Endothelial cell of umbilical vein (primary cell): Measurements from ENCODE around the gene FILIP1. TPM values are rescaled to one million over a fixed set of nuclear protein-coding genes. Genes with fewer than 3 reads are reported as not detected.

Experiments
- BruUV-seq: library from RNA; stranded (reverse); fragments of 400-500 nt; replicated peaks from 2 replicates; lab custom pipeline; 2021; lab: Mats Ljungman, UMichigan
- CTCF ChIA-PET: fragments of 300-600, 350-600 bp; sonication (Branson Sonifier 250); formaldehyde crosslinking; loops from one replicate; lab custom pipeline; 2021; ENCODE audit warnings: antibody characterized with exemption, inconsistent platforms; lab: Charles Lee
- POLR2A ChIA-PET: fragments of 300-600, 350-600 bp; sonication (Branson Sonifier 250); formaldehyde crosslinking; loops from one replicate; lab custom pipeline; 2021; ENCODE audit warnings: antibody characterized with exemption, inconsistent platforms; lab: Charles Lee
- DNase-seq: peaks from one replicate; pipeline ENCODE4 v3.0.0-alpha.2; 2011; ENCODE audit warnings: low read depth, low spot score
- FAIRE-seq: peaks from 2 replicates; lab custom pipeline; 2011; peaks lifted over from hg19 to GRCh38; lab: Jason Lieb, UNC
- H2AFZ ChIP-seq: 2 replicates; pipeline ENCODE4 v1.6.0; 2012; ENCODE audit warnings: low read depth, low read length, control low read depth, inconsistent platforms
- H3K27ac ChIP-seq: 2 replicates; pipeline ENCODE4 v1.5.1; 2011; ENCODE audit warnings: low read depth, mild to moderate bottlenecking, control low read depth, low read length, moderate library complexity; ENCODE audit not compliant: insufficient read depth
- H3K27me3 ChIP-seq, 2 experiments: 2 replicates each; pipeline versions ENCODE4 v1.6.0 to v1.6.1; 2011; ENCODE audit warnings: low read length in 2 of 2, mixed read lengths in 1 of 2; ENCODE audit not compliant: control insufficient read depth in 2 of 2, insufficient read depth in 2 of 2
- H3K36me3 ChIP-seq, 2 experiments: 2 replicates in 1 of 2; 3 replicates in 1 of 2; pipeline ENCODE4 v1.5.1; 2011; ENCODE audit warnings: low read length in 2 of 2, mild to moderate bottlenecking in 1 of 2, moderate library complexity in 1 of 2; ENCODE audit not compliant: control insufficient read depth in 2 of 2, insufficient read depth in 2 of 2; ENCODE audit errors: extremely low read depth in 1 of 2
- H3K4me1 ChIP-seq: 3 replicates; pipeline ENCODE4 v1.5.1; 2011; ENCODE audit warnings: mild to moderate bottlenecking, low read length; ENCODE audit not compliant: control insufficient read depth, insufficient read depth; ENCODE audit errors: extremely low read depth
- H3K4me2 ChIP-seq: 2 replicates; pipeline ENCODE4 v1.6.1; 2011; ENCODE audit warnings: low read length, control low read depth, mixed read lengths; ENCODE audit not compliant: insufficient read depth
- H3K4me3 ChIP-seq, 3 experiments: fragments of 200-600 bp in 1 of 3; sonication (generic), shearing (Covaris generic) in 1 of 3; replicated peaks in 1 of 3; 2 replicates each; pipeline ENCODE4 v1.5.1; 2011 to 2016; ENCODE audit warnings: control low read depth in 3 of 3, low read length in 3 of 3, mild to moderate bottlenecking in 2 of 3, inconsistent platforms in 1 of 3, low read depth in 1 of 3, moderate library complexity in 1 of 3; ENCODE audit not compliant: insufficient read depth in 1 of 3
- H3K79me2 ChIP-seq: 2 replicates; pipeline ENCODE4 v1.6.0; 2012; ENCODE audit warnings: low read length, inconsistent platforms; ENCODE audit not compliant: control insufficient read depth, insufficient read depth
- H3K9ac ChIP-seq: replicated peaks from 2 replicates; pipeline ENCODE3; 2011; ENCODE audit warnings: low read length, control low read depth; ENCODE audit not compliant: insufficient read depth; ENCODE audit errors: extremely low read depth
- H3K9me1 ChIP-seq: replicated peaks from 3 replicates; pipeline ENCODE4 v1.6.0; 2011; ENCODE audit warnings: mild to moderate bottlenecking, low read length; ENCODE audit not compliant: control insufficient read depth, insufficient read depth; ENCODE audit errors: extremely low read depth
- H3K9me3 ChIP-seq: replicated peaks from 2 replicates; pipeline ENCODE4 v1.5.1; 2012; ENCODE audit warnings: low read length, inconsistent platforms; ENCODE audit not compliant: control insufficient read depth, insufficient read depth
- H4K20me1 ChIP-seq: replicated peaks from 2 replicates; pipeline ENCODE3; 2011; ENCODE audit warnings: mild to moderate bottlenecking, low read length; ENCODE audit not compliant: control insufficient read depth, insufficient read depth; ENCODE audit errors: extremely low read depth
- CTCF ChIP-seq, 2 donors: IDR thresholded peaks; 1 replicate in 1 of 2; 2 replicates in 1 of 2; pipeline ENCODE4 v1.5.1; 2011; ENCODE audit warnings: low read length in 2 of 2, mild to moderate bottlenecking in 2 of 2, moderate library complexity in 2 of 2, control low read depth in 1 of 2, inconsistent platforms in 1 of 2, low read depth in 1 of 2; ENCODE audit not compliant: insufficient read depth in 1 of 2; ENCODE audit errors: extremely low read depth in 1 of 2
- FOS ChIP-seq: IDR thresholded peaks from 2 replicates; pipeline ENCODE4 v1.6.1; 2011; ENCODE audit warnings: mild to moderate bottlenecking, low read length, moderate library complexity, borderline replicate concordance; ENCODE audit not compliant: insufficient read depth
- MAX ChIP-seq: IDR thresholded peaks from 2 replicates; pipeline ENCODE4 v1.6.1; 2011; ENCODE audit not compliant: insufficient read depth, insufficient read length
- MYC ChIP-seq: IDR thresholded peaks from one replicate; pipeline ENCODE4 v1.6.1; 2011; ENCODE audit warnings: mild to moderate bottlenecking, low read depth, low read length
- POLR2A ChIP-seq: IDR thresholded peaks from 2 replicates; pipeline ENCODE4 v1.6.1; 2012; ENCODE audit warnings: low read depth, mild to moderate bottlenecking, control low read depth, low read length
- POLR2AphosphoS5 ChIP-seq: IDR thresholded peaks from 2 replicates; pipeline ENCODE4 v1.6.1; 2012; ENCODE audit warnings: low read depth, mild to moderate bottlenecking, control low read depth, low read length, moderate library complexity; ENCODE audit not compliant: insufficient read depth
- dilution Hi-C: fragments of 300-500 bp; cut with MboI; formaldehyde crosslinking; loops from one replicate; pipeline ENCODE4 v1.15.0; 2019; ENCODE audit warnings: low sequenced_read_pairs; ENCODE audit not compliant: extremely low pct_ligation_motif_present
- intact Hi-C: fragments of 100-400 bp; cut with micrococcal nuclease; formaldehyde crosslinking; loops from one replicate; pipeline ENCODE4 v1.10.0; 2022
- polyA plus RNA-seq, 4 experiments: library from polyadenylated mRNA; depleted of rRNA in 3 of 4; stranded (reverse) in 3 of 4; unstranded in 1 of 4; fragments of >200 nt; gene quantifications; 2 replicates each; pipeline versions ENCODE4 v1.2.1 to v1.2.3, GENCODE V29; 2011 to 2012; ENCODE audit warnings: missing spikeins in 1 of 4
- total RNA-seq: library from RNA; stranded (reverse); gene quantifications from 2 replicates; pipeline ENCODE4 v1.2.3, GENCODE V29; 2021

Gene FILIP1
- total and polyA plus RNA-seq, 2 donors (not counting 3 experiments of a cell fraction or from before 2014, with no cell fraction given), result 2.8 to 13.7 TPM

GRCh38 chr6:75284632-75285282 is 208.8 kb downstream of the FILIP1 start, which contains the start of gene TMEM30A:
TMEM30A (minus strand) TSS chr6:75284792; CDS start chr6:75284638, 154 bp downstream.
- Histone ChIP-seq H3K4me2 (peak within 1 kb of the TSS; percentile 94), H3K9ac (peak within 1 kb of the TSS; percentile 95), H3K27ac (peak within 1 kb of the TSS; percentile 84), H3K4me3 (peak within 1 kb of the TSS; percentile 91 to 95 (median 94)), H4K20me1 (no peaks in the 10 kb centered on the region), H3K27me3 (no peaks in the 10 kb centered on the region), H3K36me3 (no peaks in the 10 kb centered on the region), H3K4me1 (peaks cover 27% of the 10 kb centered on the region), H3K9me1 (no peaks in the 10 kb centered on the region), H3K79me2 (peaks cover 49% of the 10 kb centered on the region), H2AFZ (peak within 1 kb of the TSS; percentile 79), H3K9me3 (no peaks in the 10 kb centered on the region)
- FAIRE-seq (peak; percentile 99), DNase-seq (peak; percentile 99)
- POLR2A ChIA-PET, result interaction anchor here (0.8 to 1.5 kb wide), 4 partner anchors 9 to 317 kb away, joined by 3 to 6 read pairs (median 4); partner anchors contain the start of genes COX7A2 and SENP6
- BruUV-seq, result no TSS peak
- intact Hi-C loops (loop anchor here (1.0 to 2.0 kb wide), 3 partner anchors 13 to 42 kb away; partner anchors contain the start of gene COX7A2), dilution Hi-C loops (no loop called here)
- no peak for TF ChIP-seq FOS
- peak; percentile 88 for TF ChIP-seq POLR2AphosphoS5
- TF ChIP-seq MYC, result no peak
- TF ChIP-seq MAX, result no peak
- no peak for TF ChIP-seq CTCF (IDR thresholded peaks at IDR 0.05; ENCODE audit: extremely low read depth in 1 of 2, insufficient read depth in 1 of 2, low read depth in 1 of 2, low read length in 2 of 2)
- peak; percentile 95 for TF ChIP-seq POLR2A
- CTCF ChIA-PET, result interaction anchor here (1.2 to 9.8 kb wide), 8 partner anchors 9 to 240 kb away, joined by 3 to 95 read pairs (median 4); partner anchors contain the start of gene COX7A2
